IMR-90 (cell line): Measurements from ENCODE around the gene SYMPK. TPM values are rescaled to one million over a fixed set of nuclear protein-coding genes. Genes with fewer than 3 reads are reported as not detected.
A peak's percentile ranks its signal among the peaks of the same experiment; 100 is the strongest.

Experiments used
- ATAC-seq: fragments of 200-7000 bp; cut with Tn5 transposase; 2 replicates; pipeline ENCODE4 v1.9.1; 2020; ENCODE audit warnings: low read depth, mild to moderate bottlenecking, moderate library complexity
- BruUV-seq: library from RNA; stranded (reverse); fragments of 400-500 nt; replicated peaks from 2 replicates; lab custom pipeline; 2021; lab: Mats Ljungman, UMichigan
- CTCF ChIA-PET: fragments of 300-600 bp; formaldehyde crosslinking; extraction: SDS; loops from one replicate; lab custom pipeline; 2021; ENCODE audit warnings: antibody characterized with exemption; lab: Yijun Ruan, JAX
- POLR2A ChIA-PET: fragments of 300-600 bp; sonication (Branson Sonifier 250); formaldehyde crosslinking; loops from one replicate; lab custom pipeline; 2022; ENCODE audit warnings: antibody characterized with exemption; ENCODE audit not compliant: unreplicated experiment; lab: Charles Lee
- DNase-seq: peaks from one replicate; pipeline ENCODE4 v3.0.0; 2013
- H2AFZ ChIP-seq: replicated peaks from 2 replicates; pipeline ENCODE3; 2013; ENCODE audit warnings: low read length, mild to moderate bottlenecking; ENCODE audit not compliant: poor library complexity
- H2AK5ac ChIP-seq: 2 replicates; pipeline ENCODE4 v1.6.1; 2013; ENCODE audit warnings: low read depth, low read length, inconsistent platforms
- H2AK9ac ChIP-seq: replicated peaks from 2 replicates; pipeline ENCODE3; 2013; ENCODE audit warnings: mild to moderate bottlenecking, low read depth, low read length, moderate library complexity; ENCODE audit not compliant: poor library complexity
- H2BK120ac ChIP-seq: 2 replicates; pipeline ENCODE4 v1.6.1; 2013; ENCODE audit warnings: low read depth, low read length, inconsistent platforms
- H2BK15ac ChIP-seq: 3 replicates; pipeline ENCODE4 v1.6.1; 2013; ENCODE audit warnings: low read depth, low read length, inconsistent platforms
- H2BK20ac ChIP-seq: 2 replicates; pipeline ENCODE4 v1.6.1; 2013; ENCODE audit warnings: low read depth, mild to moderate bottlenecking, inconsistent platforms, low read length, moderate library complexity
- H2BK5ac ChIP-seq: 2 replicates; pipeline ENCODE4 v1.6.1; 2013; ENCODE audit warnings: mild to moderate bottlenecking, low read depth, low read length, inconsistent platforms; ENCODE audit not compliant: poor library complexity, severe bottlenecking
- H3K14ac ChIP-seq: replicated peaks from 2 replicates; pipeline ENCODE4 v1.6.1; 2013; ENCODE audit warnings: low read depth, low read length, inconsistent platforms
- H3K18ac ChIP-seq: 2 replicates; pipeline ENCODE4 v1.6.1; 2013; ENCODE audit warnings: low read depth, low read length, control low read depth
- H3K23ac ChIP-seq: 2 replicates; pipeline ENCODE4 v1.6.1; 2013; ENCODE audit warnings: low read depth, low read length, inconsistent platforms
- H3K27ac ChIP-seq: 2 replicates; pipeline ENCODE4 v1.5.1; 2013; ENCODE audit warnings: mild to moderate bottlenecking, control low read depth, low read length; ENCODE audit not compliant: insufficient read depth
- H3K27me3 ChIP-seq: 2 replicates; pipeline ENCODE4 v1.6.1; 2013; ENCODE audit warnings: low read length; ENCODE audit not compliant: control insufficient read depth, insufficient read depth
- H3K36me3 ChIP-seq: 2 replicates; pipeline ENCODE4 v1.6.1; 2013; ENCODE audit warnings: low read length, mixed read lengths; ENCODE audit not compliant: control insufficient read depth, insufficient read depth
- H3K4ac ChIP-seq: 2 replicates; pipeline ENCODE4 v1.6.1; 2013; ENCODE audit warnings: low read depth, low read length, inconsistent platforms
- H3K4me1 ChIP-seq: 2 replicates; pipeline ENCODE4 v1.6.1; 2013; ENCODE audit warnings: low read length, mixed read lengths; ENCODE audit not compliant: control insufficient read depth, insufficient read depth
- H3K4me2 ChIP-seq: 2 replicates; pipeline ENCODE4 v1.6.1; 2013; ENCODE audit warnings: low read depth, mild to moderate bottlenecking, control low read depth, low read length, moderate library complexity
- H3K4me3 ChIP-seq: 2 replicates; pipeline ENCODE4 v1.5.1; 2013; ENCODE audit warnings: low read depth, mild to moderate bottlenecking, control low read depth, low read length, moderate library complexity; ENCODE audit not compliant: insufficient read depth
- H3K56ac ChIP-seq: 2 replicates; pipeline ENCODE4 v1.6.1; 2013; ENCODE audit warnings: low read length, inconsistent platforms; ENCODE audit not compliant: insufficient read depth; ENCODE audit errors: extremely low read depth
- H3K79me1 ChIP-seq, 2 experiments: 2 replicates each; pipeline ENCODE4 v1.6.1; 2013; ENCODE audit warnings: low read length in 2 of 2, inconsistent platforms in 1 of 2, low read depth in 1 of 2
- H3K9ac ChIP-seq: 2 replicates; pipeline ENCODE4 v1.6.1; 2013; ENCODE audit warnings: low read depth, low read length, control low read depth
- H3K9me1 ChIP-seq: 2 replicates; pipeline ENCODE4 v1.6.1; 2013; ENCODE audit warnings: low read length, inconsistent platforms; ENCODE audit not compliant: insufficient read depth
- H3K9me3 ChIP-seq: 2 replicates; pipeline ENCODE4 v1.6.1; 2013; ENCODE audit warnings: low read length; ENCODE audit not compliant: control insufficient read depth, insufficient read depth
- H4K20me1 ChIP-seq: 2 replicates; pipeline ENCODE4 v1.6.1; 2013; ENCODE audit warnings: low read length, inconsistent platforms; ENCODE audit not compliant: insufficient read depth
- H4K5ac ChIP-seq: 2 replicates; pipeline ENCODE4 v1.6.1; 2013; ENCODE audit warnings: mild to moderate bottlenecking, low read depth, low read length, control low read depth
- H4K8ac ChIP-seq, 2 experiments: 2 replicates each; pipeline ENCODE4 v1.6.1; 2013; ENCODE audit warnings: low read depth in 2 of 2, low read length in 2 of 2, control low read depth in 1 of 2, inconsistent platforms in 1 of 2
- H4K91ac ChIP-seq: 2 replicates; pipeline ENCODE4 v1.6.1; 2013; ENCODE audit warnings: low read depth, low read length, inconsistent platforms; ENCODE audit not compliant: insufficient read depth
- BHLHE40 ChIP-seq: fragments of 150-350 bp; IDR thresholded peaks from 2 replicates; pipeline ENCODE4 v1.6.1; 2016; ENCODE audit warnings: mild to moderate bottlenecking, low read depth, low read length
- CEBPB ChIP-seq: IDR thresholded peaks from 2 replicates; pipeline ENCODE4 v1.6.1; 2012; ENCODE audit warnings: low read depth, low read length, improper control_type of control experiment
- CHD1 ChIP-seq: IDR thresholded peaks from 2 replicates; pipeline ENCODE4 v1.6.1; 2012; ENCODE audit warnings: low read depth, low read length, improper control_type of control experiment
- FOS ChIP-seq: fragments of 150-350 bp; IDR thresholded peaks from 2 replicates; pipeline ENCODE4 v1.6.1; 2016; ENCODE audit warnings: low read depth, low read length
- MAFK ChIP-seq: IDR thresholded peaks from 2 replicates; pipeline ENCODE4 v1.6.1; 2012; ENCODE audit warnings: low read depth, low read length, improper control_type of control experiment
- MAZ ChIP-seq: IDR thresholded peaks from 2 replicates; pipeline ENCODE4 v1.6.1; 2012; ENCODE audit warnings: low read depth, mild to moderate bottlenecking, low read length, improper control_type of control experiment, moderate library complexity, borderline replicate concordance
- MXI1 ChIP-seq: IDR thresholded peaks from 2 replicates; pipeline ENCODE4 v1.6.1; 2012; ENCODE audit warnings: low read depth, mild to moderate bottlenecking, low read length, moderate library complexity, borderline replicate concordance
- NFE2L2 ChIP-seq: fragments of 150-350 bp; IDR thresholded peaks from 2 replicates; pipeline ENCODE4 v1.6.1; 2016; ENCODE audit warnings: low read depth, mild to moderate bottlenecking, low read length
- POLR2A ChIP-seq: IDR thresholded peaks from 2 replicates; pipeline ENCODE4 v1.6.1; 2012; ENCODE audit warnings: mild to moderate bottlenecking, low read depth, low read length
- RAD21 ChIP-seq: IDR thresholded peaks from 2 replicates; pipeline ENCODE4 v1.6.1; 2012; ENCODE audit warnings: low read length, improper control_type of control experiment
- RCOR1 ChIP-seq: IDR thresholded peaks from 2 replicates; pipeline ENCODE4 v1.6.1; 2012; ENCODE audit warnings: mild to moderate bottlenecking, low read length, improper control_type of control experiment; ENCODE audit not compliant: insufficient replicate concordance
- RFX5 ChIP-seq: IDR thresholded peaks from 2 replicates; pipeline ENCODE4 v1.8.0; 2012; ENCODE audit warnings: low read depth, mild to moderate bottlenecking, low read length, moderate library complexity
- SMC3 ChIP-seq: fragments of 150-350 bp; IDR thresholded peaks from 2 replicates; pipeline ENCODE4 v1.6.1; 2016; ENCODE audit warnings: low read depth, mild to moderate bottlenecking, antibody characterized with exemption, low read length, moderate library complexity
- WGBS, 2 experiments: methylation state at CpG; one replicate each; pipeline versions ENCODE4 v1.1.5 to v1.1.7; 2013; ENCODE audit warnings: missing lambda C conversion rate in 2 of 2; ENCODE audit not compliant: insufficient read length in 1 of 2; ENCODE audit errors: extremely low coverage in 2 of 2; 5-methylcytosine and 5-hydroxymethylcytosine counted together
- dilution Hi-C: fragments of 300-500 bp; cut with HindIII; formaldehyde crosslinking; loops from one replicate; pipeline ENCODE4 v1.14.3; 2018; ENCODE audit warnings: low sequenced_read_pairs; ENCODE audit not compliant: unreplicated experiment
- in situ Hi-C: fragments of 300-500 bp; cut with MboI; formaldehyde crosslinking; loops from 3 replicates; pipeline ENCODE4 v1.14.3; 2019; ENCODE audit warnings: low sequenced_read_pairs, inconsistent platforms, mixed read lengths
- intact Hi-C: fragments of 100-400 bp; cut with micrococcal nuclease; formaldehyde crosslinking; loops from 2 replicates; pipeline ENCODE4 v1.10.0; 2022
- polyA plus RNA-seq, 3 experiments: library from polyadenylated mRNA; depleted of rRNA; stranded (reverse); fragments of >200 nt; gene quantifications; 2 replicates each; pipeline ENCODE4 v1.2.3, GENCODE V29; 2012; ENCODE audit warnings: low replicate concordance in 1 of 3
- total RNA-seq: library from RNA; depleted of rRNA; stranded (reverse); fragments of >200 nt; gene quantifications from 2 replicates; pipeline ENCODE4 v1.2.3, GENCODE V29; 2012
- TF ChIP-seq, protein P1 (sequence below): conservative IDR thresholded peaks from 2 replicates; pipeline ENCODE4 v1.5.1; 2012; ENCODE audit warnings: mild to moderate bottlenecking, low read depth, low read length, improper control_type of control experiment
- TF ChIP-seq, protein P2 (sequence below): fragments of 150-350 bp; IDR thresholded peaks from 2 replicates; pipeline ENCODE4 v1.6.1; 2017; ENCODE audit warnings: mild to moderate bottlenecking, antibody characterized with exemption, low read length, low read depth
- TF ChIP-seq, protein P3 (sequence below): fragments of 150-350 bp; IDR thresholded peaks from 2 replicates; pipeline ENCODE4 v1.6.1; 2016; ENCODE audit warnings: low read depth, mild to moderate bottlenecking, low read length, moderate library complexity, borderline replicate concordance

Gene SYMPK
- total and polyA plus RNA-seq, 2 of the 4 experiments (the other 2 are of a cell fraction) = 35.3 to 71.5 TPM

DNA sequence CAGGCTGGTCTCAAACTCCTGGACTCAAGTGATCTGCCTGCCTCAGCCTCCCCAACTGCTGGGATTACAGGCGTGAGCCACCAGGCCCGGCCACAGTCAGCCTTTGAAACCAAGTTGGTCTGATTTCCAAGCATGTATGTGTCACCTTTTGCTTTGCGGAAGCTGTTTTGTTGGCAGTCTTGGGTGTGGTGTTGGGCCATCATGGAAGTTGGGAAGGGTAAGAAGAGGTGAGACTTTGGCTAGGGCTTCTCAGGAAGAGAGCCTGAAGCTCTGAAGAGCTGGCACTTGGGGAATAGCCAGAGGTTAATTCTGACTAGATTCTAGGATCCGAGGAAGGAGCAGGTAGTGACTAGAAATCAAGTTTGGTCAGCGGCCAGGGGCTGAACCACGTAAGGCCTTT lies 50.6 kb downstream of the SYMPK start:
- H3K18ac ChIP-seq = no peak overlapping the region
- H2AK5ac ChIP-seq = peak overlapping the region; percentile 26; the same call in 1 of the 2 replicates
- peaks cover 8% of the 10 kb centered on the region for H3K4me1 ChIP-seq
- no peaks in the 10 kb centered on the region for H3K27me3 ChIP-seq
- H2BK5ac ChIP-seq = no peak overlapping the region
- in situ Hi-C loops = no loop called here
- no peak overlapping the region for H3K4me3 ChIP-seq
- H2AFZ ChIP-seq = no peak overlapping the region
- POLR2A ChIA-PET = no interaction called here
- H3K4me2 ChIP-seq = no peak overlapping the region
- peaks cover 3% of the 10 kb centered on the region; the same call in 1 of the 2 replicates for H3K36me3 ChIP-seq
- DNase-seq (no peak), ATAC-seq (no peak)
- no peak overlapping the region; the same call in 1 of the 2 replicates for H3K4ac ChIP-seq
- 94% methylated on average over 6 of the region's 6 CpGs; no CpG with 5 or more reads in 1 of the 2 experiments for WGBS, 2 experiments
- CTCF ChIA-PET = no interaction called here
- no peak overlapping the region; the same call in 1 of the 2 replicates for H3K14ac ChIP-seq
- H3K9me1 ChIP-seq = peaks cover 5% of the 10 kb centered on the region
- H3K23ac ChIP-seq = no peak overlapping the region
- H4K20me1 ChIP-seq = peaks cover 5% of the 10 kb centered on the region; the same call in 1 of the 2 replicates
- H2BK20ac ChIP-seq = peak overlapping the region; percentile 64; the same call in 1 of the 2 replicates
- intact Hi-C loops = no loop called here
- no peak overlapping the region for H4K5ac ChIP-seq
- no peaks in the 10 kb centered on the region; a peak in 1 of 4 replicates for H3K79me1 ChIP-seq
- H3K56ac ChIP-seq = no peak overlapping the region
- H2BK120ac ChIP-seq = peak overlapping the region; percentile 34; the same call in 1 of the 2 replicates
- H2AK9ac ChIP-seq = peak overlapping the region; percentile 70
- no peaks in the 10 kb centered on the region for H3K9me3 ChIP-seq
- H3K9ac ChIP-seq = no peak overlapping the region
- peak overlapping the region; percentile 59; the same call in 1 of the 2 replicates for H4K91ac ChIP-seq
- dilution Hi-C loops = no loop called here
- H4K8ac ChIP-seq = no peak overlapping the region
- H3K27ac ChIP-seq = no peak overlapping the region
- TF ChIP-seq RFX5 (no peak), MAFK (no peak), CHD1 (no peak), RCOR1 (no peak), BHLHE40 (no peak), SMC3 (no peak), NFE2L2 (no peak), CEBPB (no peak), POLR2A (no peak), RAD21 (no peak), MAZ (no peak), FOS (no peak), MXI1 (no peak)
- TF ChIP-seq, protein P1, sequence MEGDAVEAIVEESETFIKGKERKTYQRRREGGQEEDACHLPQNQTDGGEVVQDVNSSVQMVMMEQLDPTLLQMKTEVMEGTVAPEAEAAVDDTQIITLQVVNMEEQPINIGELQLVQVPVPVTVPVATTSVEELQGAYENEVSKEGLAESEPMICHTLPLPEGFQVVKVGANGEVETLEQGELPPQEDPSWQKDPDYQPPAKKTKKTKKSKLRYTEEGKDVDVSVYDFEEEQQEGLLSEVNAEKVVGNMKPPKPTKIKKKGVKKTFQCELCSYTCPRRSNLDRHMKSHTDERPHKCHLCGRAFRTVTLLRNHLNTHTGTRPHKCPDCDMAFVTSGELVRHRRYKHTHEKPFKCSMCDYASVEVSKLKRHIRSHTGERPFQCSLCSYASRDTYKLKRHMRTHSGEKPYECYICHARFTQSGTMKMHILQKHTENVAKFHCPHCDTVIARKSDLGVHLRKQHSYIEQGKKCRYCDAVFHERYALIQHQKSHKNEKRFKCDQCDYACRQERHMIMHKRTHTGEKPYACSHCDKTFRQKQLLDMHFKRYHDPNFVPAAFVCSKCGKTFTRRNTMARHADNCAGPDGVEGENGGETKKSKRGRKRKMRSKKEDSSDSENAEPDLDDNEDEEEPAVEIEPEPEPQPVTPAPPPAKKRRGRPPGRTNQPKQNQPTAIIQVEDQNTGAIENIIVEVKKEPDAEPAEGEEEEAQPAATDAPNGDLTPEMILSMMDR = no peak
- TF ChIP-seq, protein P2, sequence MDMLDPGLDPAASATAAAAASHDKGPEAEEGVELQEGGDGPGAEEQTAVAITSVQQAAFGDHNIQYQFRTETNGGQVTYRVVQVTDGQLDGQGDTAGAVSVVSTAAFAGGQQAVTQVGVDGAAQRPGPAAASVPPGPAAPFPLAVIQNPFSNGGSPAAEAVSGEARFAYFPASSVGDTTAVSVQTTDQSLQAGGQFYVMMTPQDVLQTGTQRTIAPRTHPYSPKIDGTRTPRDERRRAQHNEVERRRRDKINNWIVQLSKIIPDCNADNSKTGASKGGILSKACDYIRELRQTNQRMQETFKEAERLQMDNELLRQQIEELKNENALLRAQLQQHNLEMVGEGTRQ = no peak
- TF ChIP-seq, protein P3, sequence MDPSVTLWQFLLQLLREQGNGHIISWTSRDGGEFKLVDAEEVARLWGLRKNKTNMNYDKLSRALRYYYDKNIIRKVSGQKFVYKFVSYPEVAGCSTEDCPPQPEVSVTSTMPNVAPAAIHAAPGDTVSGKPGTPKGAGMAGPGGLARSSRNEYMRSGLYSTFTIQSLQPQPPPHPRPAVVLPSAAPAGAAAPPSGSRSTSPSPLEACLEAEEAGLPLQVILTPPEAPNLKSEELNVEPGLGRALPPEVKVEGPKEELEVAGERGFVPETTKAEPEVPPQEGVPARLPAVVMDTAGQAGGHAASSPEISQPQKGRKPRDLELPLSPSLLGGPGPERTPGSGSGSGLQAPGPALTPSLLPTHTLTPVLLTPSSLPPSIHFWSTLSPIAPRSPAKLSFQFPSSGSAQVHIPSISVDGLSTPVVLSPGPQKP = no peak
- BruUV-seq = no TSS peak
- H2BK15ac ChIP-seq = no peak overlapping the region; the same call in 2 of the 3 replicates
